Stimulated activated memory B cell treated with anti-CD40 and anti-IgM and Interleukin-4, amounts not matched to agents 10 μg/mL and 1 μg/mL and 100 μg/mL, for 72 hours (primary cell): Measurements from ENCODE around the gene LBR.
"Not testable (repeated sequence)": the region's sequence is repeated elsewhere in the genome, so short reads cannot be mapped to it uniquely, and the experiment has no call there.

Experiments used
- ATAC-seq: fragments of 150-1000 bp; cut with Tn5 transposase; 2 replicates; pipeline ENCODE4 v1.10.0; 2021
- H3K27ac Mint-ChIP-seq: one replicate; pipeline ENCODE4 v1.8.0; 2022; ENCODE audit warnings: mild to moderate bottlenecking, mixed read lengths
- H3K27me3 Mint-ChIP-seq: one replicate; pipeline ENCODE4 v1.8.0; 2022; ENCODE audit warnings: mixed read lengths
- H3K36me3 Mint-ChIP-seq: one replicate; pipeline ENCODE4 v1.8.0; 2022; ENCODE audit warnings: mixed read lengths
- H3K4me1 Mint-ChIP-seq: one replicate; pipeline ENCODE4 v1.8.0; 2022; ENCODE audit warnings: mixed read lengths
- H3K4me3 Mint-ChIP-seq: one replicate; pipeline ENCODE4 v1.8.0; 2022; ENCODE audit warnings: mild to moderate bottlenecking, moderate library complexity, mixed read lengths
- H3K9me3 Mint-ChIP-seq: one replicate; pipeline ENCODE4 v1.8.0; 2022; ENCODE audit warnings: mixed read lengths

LBR gene

GRCh38 chr1:225400968-225401367 lies 26.9 kb downstream of the LBR start:
- no peak overlapping the region for H3K27ac Mint-ChIP-seq
- ATAC-seq = no peak
- H3K4me3 Mint-ChIP-seq = no peak overlapping the region
- no peaks in the 10 kb centered on the region for H3K4me1 Mint-ChIP-seq
- H3K27me3 Mint-ChIP-seq = no peaks in the 10 kb centered on the region
- H3K36me3 Mint-ChIP-seq = peaks cover 66% of the 10 kb centered on the region
- H3K9me3 Mint-ChIP-seq = no peaks in the 10 kb centered on the region

GRCh38 chr1:225396357-225396756 lies 31.5 kb downstream of the LBR start:
- Mint-ChIP-seq H3K9me3 (peaks cover 3% of the 10 kb centered on the region), H3K27me3 (no peaks in the 10 kb centered on the region), H3K4me3 (no peak overlapping the region), H3K4me1 (no peaks in the 10 kb centered on the region), H3K27ac (no peak overlapping the region), H3K36me3 (peaks cover 51% of the 10 kb centered on the region)
- ATAC-seq = no peak

GRCh38 chr1:225389843-225390242 lies 38.0 kb downstream of the LBR start:
- Mint-ChIP-seq H3K27me3 (no peaks in the 10 kb centered on the region), H3K27ac (no peak overlapping the region), H3K4me3 (no peak overlapping the region), H3K4me1 (no peaks in the 10 kb centered on the region), H3K9me3 (no peaks in the 10 kb centered on the region), H3K36me3 (peaks cover 9% of the 10 kb centered on the region)
- ATAC-seq = no peak

- H3K9me3 Mint-ChIP-seq = no peaks in the 10 kb centered on the region
- H3K27me3 Mint-ChIP-seq = no peaks in the 10 kb centered on the region
- H3K4me1 Mint-ChIP-seq = no peaks in the 10 kb centered on the region
- no peak overlapping the region for H3K27ac Mint-ChIP-seq
- no peak overlapping the region for H3K4me3 Mint-ChIP-seq
- no peak for ATAC-seq
- peaks cover 15% of the 10 kb centered on the region for H3K36me3 Mint-ChIP-seq
Measured at GRCh38 chr1:225388372-225388771, 39.5 kb downstream of the LBR start.

- H3K36me3 Mint-ChIP-seq, H3K27ac Mint-ChIP-seq, H3K4me3 Mint-ChIP-seq, ATAC-seq, H3K4me1 Mint-ChIP-seq, H3K27me3 Mint-ChIP-seq, H3K9me3 Mint-ChIP-seq: not testable (repeated sequence)
Measured at GRCh38 chr1:225386860-225387259, 41.0 kb downstream of the LBR start.

- H3K27me3 Mint-ChIP-seq = no peaks in the 10 kb centered on the region
- ATAC-seq = no peak
- no peaks in the 10 kb centered on the region for H3K9me3 Mint-ChIP-seq
- H3K36me3 Mint-ChIP-seq = peaks cover 9% of the 10 kb centered on the region
- no peak overlapping the region for H3K4me3 Mint-ChIP-seq
- no peaks in the 10 kb centered on the region for H3K4me1 Mint-ChIP-seq
- H3K27ac Mint-ChIP-seq = no peak overlapping the region
Measured at GRCh38 chr1:225380691-225381090, 47.1 kb downstream of the LBR start.

- H3K9me3 Mint-ChIP-seq = no peaks in the 10 kb centered on the region
- ATAC-seq = no peak
- H3K27ac Mint-ChIP-seq = no peak overlapping the region
- no peaks in the 10 kb centered on the region for H3K4me1 Mint-ChIP-seq
- H3K27me3 Mint-ChIP-seq = no peaks in the 10 kb centered on the region
- H3K36me3 Mint-ChIP-seq = peaks cover 2% of the 10 kb centered on the region
- no peak overlapping the region for H3K4me3 Mint-ChIP-seq
Measured at GRCh38 chr1:225378880-225379279, 49.0 kb downstream of the LBR start.

GRCh38 chr1:225374996-225375395 lies 52.8 kb downstream of the LBR start:
- H3K4me1 Mint-ChIP-seq = no peaks in the 10 kb centered on the region
- H3K4me3 Mint-ChIP-seq = no peak overlapping the region
- H3K27me3 Mint-ChIP-seq = no peaks in the 10 kb centered on the region
- no peaks in the 10 kb centered on the region for H3K9me3 Mint-ChIP-seq
- ATAC-seq = no peak
- no peak overlapping the region for H3K27ac Mint-ChIP-seq
- no peaks in the 10 kb centered on the region for H3K36me3 Mint-ChIP-seq

- Mint-ChIP-seq H3K27me3 (no peaks in the 10 kb centered on the region), H3K9me3 (no peaks in the 10 kb centered on the region), H3K27ac (no peak overlapping the region), H3K4me1 (no peaks in the 10 kb centered on the region), H3K4me3 (no peak overlapping the region), H3K36me3 (no peaks in the 10 kb centered on the region)
- ATAC-seq = no peak
Measured at GRCh38 chr1:225373155-225373554, 54.7 kb downstream of the LBR start.

- Mint-ChIP-seq H3K9me3 (no peaks in the 10 kb centered on the region), H3K36me3 (no peaks in the 10 kb centered on the region), H3K27ac (no peak overlapping the region), H3K4me3 (no peak overlapping the region), H3K4me1 (no peaks in the 10 kb centered on the region), H3K27me3 (no peaks in the 10 kb centered on the region)
- no peak for ATAC-seq
Measured at GRCh38 chr1:225371366-225372010, 56.4 kb downstream of the LBR start.

- H3K4me3 Mint-ChIP-seq = no peak overlapping the region
- no peaks in the 10 kb centered on the region for H3K27me3 Mint-ChIP-seq
- H3K27ac Mint-ChIP-seq = no peak overlapping the region
- ATAC-seq = no peak
- H3K9me3 Mint-ChIP-seq = no peaks in the 10 kb centered on the region
- no peaks in the 10 kb centered on the region for H3K36me3 Mint-ChIP-seq
- H3K4me1 Mint-ChIP-seq = no peaks in the 10 kb centered on the region
Measured at GRCh38 chr1:225368036-225368552, 59.7 kb downstream of the LBR start.

GRCh38 chr1:225366552-225366951 lies 61.3 kb downstream of the LBR start:
- Mint-ChIP-seq H3K4me1 (no peaks in the 10 kb centered on the region), H3K36me3 (no peaks in the 10 kb centered on the region), H3K9me3 (no peaks in the 10 kb centered on the region), H3K27me3 (no peaks in the 10 kb centered on the region), H3K4me3 (no peak overlapping the region), H3K27ac (no peak overlapping the region)
- ATAC-seq = no peak

- Mint-ChIP-seq H3K9me3 (no peaks in the 10 kb centered on the region), H3K4me3 (no peak overlapping the region), H3K27ac (no peak overlapping the region), H3K4me1 (no peaks in the 10 kb centered on the region), H3K27me3 (no peaks in the 10 kb centered on the region), H3K36me3 (no peaks in the 10 kb centered on the region)
- no peak for ATAC-seq
Measured at GRCh38 chr1:225366018-225366417, 61.8 kb downstream of the LBR start.

GRCh38 chr1:225364439-225364838 lies 63.4 kb downstream of the LBR start:
- ATAC-seq = no peak
- Mint-ChIP-seq H3K4me1 (no peaks in the 10 kb centered on the region), H3K27ac (no peak overlapping the region), H3K4me3 (no peak overlapping the region), H3K36me3 (no peaks in the 10 kb centered on the region), H3K9me3 (no peaks in the 10 kb centered on the region), H3K27me3 (peaks cover 3% of the 10 kb centered on the region)

GRCh38 chr1:225362805-225363204 lies 65.0 kb downstream of the LBR start:
- Mint-ChIP-seq H3K9me3 (no peaks in the 10 kb centered on the region), H3K27ac (no peak overlapping the region), H3K4me1 (no peaks in the 10 kb centered on the region), H3K27me3 (peaks cover 16% of the 10 kb centered on the region), H3K4me3 (no peak overlapping the region), H3K36me3 (no peaks in the 10 kb centered on the region)
- no peak for ATAC-seq

GRCh38 chr1:225361176-225361575 lies 66.7 kb downstream of the LBR start:
- H3K4me1 Mint-ChIP-seq = no peaks in the 10 kb centered on the region
- no peaks in the 10 kb centered on the region for H3K9me3 Mint-ChIP-seq
- no peaks in the 10 kb centered on the region for H3K36me3 Mint-ChIP-seq
- H3K27me3 Mint-ChIP-seq = peaks cover 26% of the 10 kb centered on the region
- no peak overlapping the region for H3K27ac Mint-ChIP-seq
- no peak overlapping the region for H3K4me3 Mint-ChIP-seq
- ATAC-seq = no peak

- Mint-ChIP-seq H3K27ac (no peak overlapping the region), H3K36me3 (no peaks in the 10 kb centered on the region), H3K4me1 (no peaks in the 10 kb centered on the region), H3K4me3 (no peak overlapping the region), H3K9me3 (no peaks in the 10 kb centered on the region), H3K27me3 (peaks cover 28% of the 10 kb centered on the region)
- ATAC-seq = no peak
Measured at GRCh38 chr1:225360119-225360518, 67.7 kb downstream of the LBR start.
